NCI-H1105 treated with DMSO at 0.1 percent for 48 hours (cell line): Measurements from ENCODE around the gene TSPAN3.

Experiments
- DNase-seq: peaks from one replicate; lab custom pipeline; 2025; lab: John Stamatoyannopoulos, UW

The TSPAN3 gene

GRCh38 chr15:77009176-77009575 lies 61.7 kb downstream of the TSPAN3 start:
- no peak for DNase-seq

- DNase-seq = no peak
Measured at GRCh38 chr15:77004189-77004588, 66.7 kb downstream of the TSPAN3 start.

GRCh38 chr15:77002954-77003912 lies 67.7 kb downstream of the TSPAN3 start:
- no peak for DNase-seq

GRCh38 chr15:77002436-77002835 lies 68.5 kb downstream of the TSPAN3 start:
- no peak for DNase-seq

- DNase-seq = no peak
Measured at GRCh38 chr15:77001966-77002365, 68.9 kb downstream of the TSPAN3 start.

GRCh38 chr15:77001351-77001750 lies 69.6 kb downstream of the TSPAN3 start:
- DNase-seq = no peak

- no peak for DNase-seq
Measured at GRCh38 chr15:76999996-77000395, 70.9 kb downstream of the TSPAN3 start.

GRCh38 chr15:76998663-76999285 lies 72.1 kb downstream of the TSPAN3 start:
- no peak for DNase-seq

GRCh38 chr15:76996526-76997401 lies 74.1 kb downstream of the TSPAN3 start:
- no peak for DNase-seq

- DNase-seq = no peak
Measured at GRCh38 chr15:76996076-76996525, 74.8 kb downstream of the TSPAN3 start.

- no peak for DNase-seq
Measured at GRCh38 chr15:76994971-76995945, 75.7 kb downstream of the TSPAN3 start, which contains the start of gene PSTPIP1. PSTPIP1 (plus strand) TSS chr15:76995126; CDS start chr15:76995574, 448 bp downstream.

GRCh38 chr15:76994496-76994895 lies 76.4 kb downstream of the TSPAN3 start:
- no peak for DNase-seq

GRCh38 chr15:76994001-76994400 lies 76.9 kb downstream of the TSPAN3 start:
- DNase-seq = no peak

GRCh38 chr15:76993114-76993725 lies 77.7 kb downstream of the TSPAN3 start:
- no peak for DNase-seq

GRCh38 chr15:76991741-76992645 lies 78.9 kb downstream of the TSPAN3 start:
- no peak for DNase-seq
